GM12801 (cell line): Measurements from ENCODE around the gene OBSCN.

ENCODE experiments used
- TF ChIP-seq, protein P1 (sequence below): IDR thresholded peaks from one replicate; pipeline ENCODE4 v1.5.1; 2011; ENCODE audit warnings: control low read depth; ENCODE audit not compliant: insufficient read length; ENCODE audit errors: extremely low read depth

Gene OBSCN

DNA sequence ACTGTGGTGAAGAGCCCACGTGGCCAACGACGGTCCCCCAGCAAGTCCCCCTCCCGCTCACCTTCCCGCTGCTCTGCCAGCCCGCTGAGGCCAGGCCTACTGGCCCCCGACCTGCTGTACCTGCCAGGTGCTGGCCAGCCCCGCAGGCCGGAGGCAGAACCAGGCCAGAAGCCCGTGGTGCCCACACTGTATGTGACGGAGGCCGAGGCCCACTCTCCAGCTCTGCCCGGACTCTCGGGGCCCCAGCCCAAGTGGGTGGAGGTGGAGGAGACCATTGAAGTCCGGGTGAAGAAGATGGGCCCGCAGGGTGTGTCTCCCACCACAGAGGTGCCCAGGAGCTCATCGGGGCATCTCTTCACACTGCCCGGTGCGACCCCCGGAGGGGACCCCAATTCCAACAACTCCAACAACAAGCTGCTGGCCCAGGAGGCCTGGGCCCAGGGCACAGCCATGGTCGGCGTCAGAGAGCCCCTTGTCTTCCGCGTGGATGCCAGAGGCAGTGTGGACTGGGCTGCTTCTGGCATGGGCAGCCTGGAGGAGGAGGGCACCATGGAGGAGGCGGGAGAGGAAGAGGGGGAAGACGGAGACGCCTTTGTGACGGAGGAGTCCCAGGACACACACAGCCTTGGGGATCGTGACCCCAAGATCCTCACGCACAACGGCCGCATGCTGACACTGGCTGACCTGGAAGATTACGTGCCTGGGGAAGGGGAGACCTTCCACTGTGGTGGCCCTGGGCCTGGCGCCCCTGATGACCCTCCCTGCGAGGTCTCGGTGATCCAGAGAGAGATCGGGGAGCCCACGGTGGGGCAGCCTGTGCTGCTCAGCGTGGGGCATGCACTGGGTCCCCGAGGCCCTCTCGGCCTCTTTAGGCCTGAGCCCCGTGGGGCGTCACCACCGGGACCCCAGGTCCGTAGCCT is 152.0 kb downstream of the OBSCN start:
- TF ChIP-seq, protein P1, sequence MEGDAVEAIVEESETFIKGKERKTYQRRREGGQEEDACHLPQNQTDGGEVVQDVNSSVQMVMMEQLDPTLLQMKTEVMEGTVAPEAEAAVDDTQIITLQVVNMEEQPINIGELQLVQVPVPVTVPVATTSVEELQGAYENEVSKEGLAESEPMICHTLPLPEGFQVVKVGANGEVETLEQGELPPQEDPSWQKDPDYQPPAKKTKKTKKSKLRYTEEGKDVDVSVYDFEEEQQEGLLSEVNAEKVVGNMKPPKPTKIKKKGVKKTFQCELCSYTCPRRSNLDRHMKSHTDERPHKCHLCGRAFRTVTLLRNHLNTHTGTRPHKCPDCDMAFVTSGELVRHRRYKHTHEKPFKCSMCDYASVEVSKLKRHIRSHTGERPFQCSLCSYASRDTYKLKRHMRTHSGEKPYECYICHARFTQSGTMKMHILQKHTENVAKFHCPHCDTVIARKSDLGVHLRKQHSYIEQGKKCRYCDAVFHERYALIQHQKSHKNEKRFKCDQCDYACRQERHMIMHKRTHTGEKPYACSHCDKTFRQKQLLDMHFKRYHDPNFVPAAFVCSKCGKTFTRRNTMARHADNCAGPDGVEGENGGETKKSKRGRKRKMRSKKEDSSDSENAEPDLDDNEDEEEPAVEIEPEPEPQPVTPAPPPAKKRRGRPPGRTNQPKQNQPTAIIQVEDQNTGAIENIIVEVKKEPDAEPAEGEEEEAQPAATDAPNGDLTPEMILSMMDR: no peak

DNA sequence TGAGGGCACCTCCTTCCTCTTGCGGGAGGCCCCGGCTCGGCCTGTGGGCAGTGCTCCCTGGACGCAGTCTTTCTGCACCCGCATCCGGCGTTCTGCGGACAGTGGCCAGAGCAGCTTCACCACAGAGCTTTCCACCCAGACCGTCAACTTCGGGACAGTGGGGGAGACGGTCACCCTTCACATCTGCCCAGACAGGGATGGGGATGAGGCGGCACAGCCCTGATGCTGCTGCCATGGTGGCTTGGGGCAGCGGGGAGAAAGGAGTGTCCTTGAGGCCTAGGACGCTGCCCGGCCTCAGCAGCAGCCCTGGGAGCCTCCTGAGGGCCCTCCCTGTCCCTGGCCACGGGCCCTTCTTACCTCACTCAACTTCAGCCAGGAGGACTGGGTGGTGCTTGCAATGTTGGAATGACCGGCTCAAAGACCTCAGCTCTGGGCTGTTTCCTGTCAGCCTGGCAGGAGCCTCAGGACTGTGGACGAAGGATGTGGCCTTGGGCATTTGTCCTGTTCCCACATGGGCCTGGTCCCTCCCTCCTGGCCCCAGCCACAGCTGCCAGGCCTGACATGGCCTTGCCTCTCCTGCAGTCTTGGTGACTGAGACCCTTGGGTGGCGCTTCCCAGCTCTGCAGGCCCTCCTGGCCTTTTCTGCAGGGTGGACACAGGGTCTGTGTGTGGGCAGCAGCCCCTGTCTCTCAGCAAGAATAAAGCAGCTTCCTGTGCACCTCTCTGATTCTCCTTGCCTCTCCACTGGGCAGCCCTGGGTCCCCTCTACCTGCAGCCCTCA is 152.9 kb downstream of the OBSCN start:
- TF ChIP-seq, protein P1: no peak

DNA sequence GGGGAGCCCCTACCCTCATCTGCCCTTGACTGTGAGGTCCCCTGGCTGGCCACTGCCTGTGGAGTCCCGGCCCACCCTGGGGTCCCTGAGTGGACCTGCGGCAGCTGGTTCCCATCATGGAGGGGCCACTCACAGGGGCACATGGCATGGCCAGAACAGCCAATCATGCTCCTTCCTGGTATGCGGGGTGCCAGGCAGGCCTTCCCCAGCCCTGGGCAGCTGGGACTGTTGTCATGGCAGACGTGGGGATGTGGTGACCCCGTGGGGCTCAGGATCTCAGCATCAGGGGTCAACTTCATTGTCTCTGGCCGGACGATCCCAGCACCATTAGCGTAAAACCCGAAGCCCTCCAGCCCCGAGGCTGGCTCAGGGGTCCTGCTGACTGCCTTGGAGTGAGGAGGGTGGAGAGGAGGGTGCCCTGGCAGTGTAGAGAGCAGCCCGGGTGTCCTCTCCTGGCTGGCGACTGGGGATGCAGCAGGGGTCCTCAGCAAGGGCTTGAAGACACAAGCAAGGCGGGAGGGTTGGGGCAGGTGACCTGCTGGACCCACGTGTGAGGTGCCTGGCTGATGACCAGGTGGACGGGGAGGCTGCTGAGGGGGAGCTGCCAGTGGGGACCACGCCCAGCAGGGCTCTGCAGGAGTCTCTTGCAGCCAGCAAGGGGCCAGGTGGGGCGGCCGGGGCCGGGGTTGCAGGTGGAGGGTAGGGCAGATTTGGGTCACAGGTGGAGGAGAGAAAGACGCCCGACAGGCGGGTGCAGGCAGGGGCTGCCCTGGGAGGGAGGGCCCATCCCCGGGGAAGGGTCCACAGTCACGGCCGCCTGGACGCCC is 153.7 kb downstream of the OBSCN start:
- TF ChIP-seq, protein P1: no peak

DNA sequence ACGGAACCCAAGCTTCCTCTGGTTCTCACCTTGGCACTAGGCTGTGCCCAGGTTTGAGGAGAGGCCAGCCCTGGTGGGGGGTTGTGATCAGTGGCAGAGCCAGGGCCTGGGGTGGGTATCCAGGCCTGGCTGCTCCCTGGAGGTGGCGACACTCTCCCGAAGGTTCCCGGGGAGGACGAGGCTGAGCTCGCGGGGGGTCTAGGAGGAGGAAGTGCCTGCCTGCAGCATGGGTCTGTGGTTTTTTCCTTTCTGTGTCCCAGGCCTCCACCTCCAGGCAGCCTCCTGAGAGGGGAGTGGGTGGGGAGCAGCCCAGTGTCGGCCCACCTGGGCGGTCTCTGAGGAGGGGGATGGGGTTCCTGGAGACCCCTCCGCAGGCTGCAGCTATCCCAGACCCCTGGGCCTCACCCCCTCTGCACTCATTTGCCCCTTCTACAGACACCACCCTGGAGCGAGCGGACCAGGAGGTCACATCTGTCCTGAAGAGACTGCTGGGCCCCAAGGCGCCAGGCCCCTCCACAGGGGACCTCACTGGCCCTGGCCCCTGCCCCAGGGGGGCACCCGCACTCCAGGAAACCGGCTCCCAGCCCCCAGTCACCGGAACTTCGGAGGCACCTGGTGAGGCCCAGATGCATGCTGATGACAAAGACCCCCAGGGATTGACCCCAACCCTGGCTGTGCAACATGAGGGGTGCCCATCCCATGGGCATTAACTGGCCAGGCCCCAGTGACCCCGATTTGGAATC is 154.5 kb downstream of the OBSCN start:
- TF ChIP-seq, protein P1: no peak

DNA sequence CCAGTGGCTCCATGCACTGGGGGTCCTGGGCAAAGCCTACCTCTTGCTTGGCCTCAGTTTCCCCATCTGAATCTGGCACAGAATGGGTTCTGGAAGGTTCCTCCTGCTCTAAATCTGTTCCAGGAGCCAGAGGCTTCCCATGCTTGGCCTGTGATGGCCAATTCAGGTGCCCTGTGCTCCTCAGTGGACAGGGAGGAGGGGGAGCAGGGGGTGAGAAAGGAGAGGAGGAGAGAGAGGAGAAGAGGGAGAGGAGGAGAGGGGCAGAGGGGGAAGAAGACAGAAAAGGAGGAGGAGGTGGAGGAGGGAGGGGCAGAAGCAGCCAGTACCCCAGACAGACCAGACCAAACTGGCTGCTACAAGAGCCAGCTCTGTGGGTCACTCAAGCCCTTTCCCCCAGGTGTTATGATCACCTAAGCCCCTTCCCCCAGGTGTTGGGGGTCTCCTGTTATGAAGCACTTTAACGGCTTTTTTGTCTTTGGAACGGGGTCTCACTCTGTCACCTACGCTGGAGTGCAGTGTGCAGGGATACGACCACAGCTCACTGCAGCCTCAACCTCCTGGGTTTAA is 155.1 kb downstream of the OBSCN start:
- TF ChIP-seq, protein P1: no peak

DNA sequence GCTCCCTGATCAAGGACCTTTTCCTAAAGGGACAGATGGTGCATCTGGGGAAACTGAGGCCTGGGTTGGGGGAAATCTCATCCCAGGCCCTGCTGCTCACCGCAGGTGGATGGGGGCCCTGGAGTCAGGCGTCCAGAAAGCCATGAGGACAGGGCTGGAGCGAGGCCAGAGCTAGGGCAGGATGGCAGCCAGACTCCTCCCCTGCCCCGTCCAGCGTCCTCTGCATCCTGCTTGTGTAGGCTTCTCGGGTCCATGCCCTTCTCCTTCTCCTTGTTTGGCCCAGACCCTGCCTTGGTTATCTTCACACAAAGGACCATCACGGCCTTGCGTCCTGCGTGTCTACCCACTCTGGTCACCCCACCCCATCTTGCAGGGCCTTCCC is 155.8 kb downstream of the OBSCN start:
- TF ChIP-seq, protein P1: no peak
